ENCODE data around the gene NPLOC4.
"Not testable (repeated sequence)": the region's sequence is repeated elsewhere in the genome, so short reads cannot be mapped to it uniquely, and the experiment has no call there.

The NPLOC4 gene

DNA sequence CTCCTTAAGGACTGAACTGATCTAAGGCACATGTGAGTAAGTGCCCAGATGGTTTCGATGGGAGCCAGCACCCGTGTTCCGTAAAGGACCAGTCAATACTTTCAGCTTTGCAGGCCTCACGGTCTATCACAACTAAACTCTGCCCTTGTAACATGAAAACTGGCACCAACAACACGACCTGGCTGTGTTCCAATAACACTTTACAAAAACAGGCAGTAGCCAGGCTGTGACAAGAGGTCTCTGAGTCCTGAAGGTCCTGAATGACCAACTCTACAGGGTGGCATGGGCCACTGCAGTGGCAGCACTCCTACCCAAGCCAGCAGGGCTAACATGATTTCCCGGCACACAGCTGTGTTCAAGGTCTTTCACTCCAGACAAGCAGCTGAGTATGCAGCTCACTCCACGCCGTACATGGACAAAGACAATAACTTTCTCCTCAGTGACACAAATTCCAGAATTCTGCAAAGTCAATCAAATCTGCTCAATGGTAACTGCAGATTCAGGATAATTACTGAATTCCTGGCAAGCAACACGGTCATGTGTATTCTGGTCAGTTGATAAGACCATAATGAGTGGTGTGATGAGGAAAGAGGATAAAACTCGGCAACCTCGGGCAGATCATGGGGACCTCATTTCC lies 15.3 kb downstream of the NPLOC4 start:
- Histone ChIP-seq H3K27me3 (replicated peaks; ENCODE audit: control insufficient read depth, insufficient read depth, low read length) (no peaks in the 10 kb centered on the region), H3K4me3 (replicated peaks; ENCODE audit: low read depth, low read length) (no peak overlapping the region), H3K36me3 (ENCODE audit: control insufficient read depth, insufficient read depth, low read length) (peaks cover 20% of the 10 kb centered on the region)
- no peak for DNase-seq (ENCODE audit: extremely low read depth, insufficient read length)
- TF ChIP-seq, protein P1, sequence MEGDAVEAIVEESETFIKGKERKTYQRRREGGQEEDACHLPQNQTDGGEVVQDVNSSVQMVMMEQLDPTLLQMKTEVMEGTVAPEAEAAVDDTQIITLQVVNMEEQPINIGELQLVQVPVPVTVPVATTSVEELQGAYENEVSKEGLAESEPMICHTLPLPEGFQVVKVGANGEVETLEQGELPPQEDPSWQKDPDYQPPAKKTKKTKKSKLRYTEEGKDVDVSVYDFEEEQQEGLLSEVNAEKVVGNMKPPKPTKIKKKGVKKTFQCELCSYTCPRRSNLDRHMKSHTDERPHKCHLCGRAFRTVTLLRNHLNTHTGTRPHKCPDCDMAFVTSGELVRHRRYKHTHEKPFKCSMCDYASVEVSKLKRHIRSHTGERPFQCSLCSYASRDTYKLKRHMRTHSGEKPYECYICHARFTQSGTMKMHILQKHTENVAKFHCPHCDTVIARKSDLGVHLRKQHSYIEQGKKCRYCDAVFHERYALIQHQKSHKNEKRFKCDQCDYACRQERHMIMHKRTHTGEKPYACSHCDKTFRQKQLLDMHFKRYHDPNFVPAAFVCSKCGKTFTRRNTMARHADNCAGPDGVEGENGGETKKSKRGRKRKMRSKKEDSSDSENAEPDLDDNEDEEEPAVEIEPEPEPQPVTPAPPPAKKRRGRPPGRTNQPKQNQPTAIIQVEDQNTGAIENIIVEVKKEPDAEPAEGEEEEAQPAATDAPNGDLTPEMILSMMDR (IDR thresholded peaks at IDR 0.05; ENCODE audit: insufficient read depth, low read length, poor library complexity, severe bottlenecking), result no peak

DNA sequence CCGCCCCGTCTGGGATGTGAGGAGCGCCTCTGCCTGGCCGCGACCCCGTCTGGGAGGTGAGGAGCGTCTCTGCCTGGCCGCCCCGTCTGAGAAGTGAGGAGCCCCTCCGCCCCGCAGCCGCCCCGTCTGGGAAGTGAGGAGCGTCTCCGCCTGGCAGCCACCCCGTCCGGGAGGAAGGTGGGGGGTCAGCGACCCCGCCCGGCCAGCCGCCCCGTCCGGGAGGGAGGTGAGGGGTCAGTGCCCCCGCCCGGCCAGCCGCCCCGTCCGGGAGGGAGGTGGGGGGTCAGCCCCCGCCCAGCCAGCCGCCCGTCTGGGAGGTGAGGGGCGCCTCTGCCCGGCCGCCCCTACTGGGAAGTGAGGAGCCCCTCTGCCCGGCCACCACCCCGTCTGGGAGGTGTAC lies 18.6 kb downstream of the NPLOC4 start:
- H3K27me3 ChIP-seq (replicated peaks; ENCODE audit: control insufficient read depth, insufficient read depth, low read length); H3K4me3 ChIP-seq (replicated peaks; ENCODE audit: low read depth, low read length); DNase-seq (ENCODE audit: extremely low read depth, insufficient read length): not testable (repeated sequence)
- peaks cover 13% of the 10 kb centered on the region for H3K36me3 ChIP-seq (ENCODE audit: control insufficient read depth, insufficient read depth, low read length)

DNA sequence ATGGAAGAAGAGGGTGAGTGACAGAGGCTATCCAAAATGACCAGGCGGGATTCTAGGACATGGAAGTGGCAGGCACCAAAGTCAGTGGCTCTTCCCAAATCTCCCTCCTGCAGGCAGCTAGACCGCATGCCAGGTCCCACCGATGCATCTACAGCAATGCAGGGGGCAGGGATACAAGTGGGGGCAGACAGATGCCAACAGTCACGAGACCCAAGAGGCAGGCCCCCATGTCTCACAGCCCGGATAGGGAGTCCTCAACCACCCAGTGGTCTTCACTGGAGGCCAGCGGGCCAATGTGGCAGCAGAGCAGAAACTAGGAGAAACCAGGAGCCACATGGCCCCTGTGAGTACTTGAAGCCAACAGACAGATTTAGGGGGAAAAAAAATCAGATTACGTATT lies 20.0 kb downstream of the NPLOC4 start:
- peaks cover 18% of the 10 kb centered on the region for H3K36me3 ChIP-seq (ENCODE audit: control insufficient read depth, insufficient read depth, low read length)

DNA sequence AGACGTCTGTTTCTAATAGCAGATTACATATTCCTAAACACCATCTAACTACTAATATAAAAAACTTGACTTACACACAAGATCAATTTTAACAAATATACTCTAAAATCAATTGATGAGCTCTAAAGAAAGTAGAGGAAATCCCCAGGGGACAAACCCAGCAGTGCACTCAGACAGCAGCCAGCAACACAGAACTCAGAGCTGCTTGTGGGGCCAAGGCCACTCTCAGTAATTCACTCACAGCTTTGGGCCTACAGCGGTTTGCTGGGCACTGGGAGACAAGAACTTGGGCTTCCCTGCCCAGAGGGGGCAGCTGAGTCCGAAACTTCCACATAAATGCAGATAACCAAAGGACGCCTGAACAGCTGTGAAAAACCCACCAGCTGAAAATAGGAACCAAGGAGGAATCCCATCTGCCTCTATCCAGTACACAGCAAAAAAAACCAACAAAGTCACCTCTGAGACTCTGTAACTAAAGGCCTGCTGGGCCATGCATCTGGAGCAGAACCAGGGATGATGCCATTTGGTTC lies 21.4 kb downstream of the NPLOC4 start:
- Histone ChIP-seq H3K36me3 (ENCODE audit: control insufficient read depth, insufficient read depth, low read length) (peaks cover 11% of the 10 kb centered on the region), H3K4me3 (replicated peaks; ENCODE audit: low read depth, low read length) (no peak overlapping the region), H3K27me3 (replicated peaks; ENCODE audit: control insufficient read depth, insufficient read depth, low read length) (no peaks in the 10 kb centered on the region)
- TF ChIP-seq, protein P1 (IDR thresholded peaks at IDR 0.05; ENCODE audit: insufficient read depth, low read length, poor library complexity, severe bottlenecking), result no peak
- no peak for DNase-seq (ENCODE audit: extremely low read depth, insufficient read length)

More for the DNA sequence above, 20.0 kb downstream of the NPLOC4 start:
- H3K27me3 ChIP-seq (replicated peaks; ENCODE audit: control insufficient read depth, insufficient read depth, low read length), result no peaks in the 10 kb centered on the region
- H3K4me3 ChIP-seq (replicated peaks; ENCODE audit: low read depth, low read length), result no peak overlapping the region
- DNase-seq (ENCODE audit: extremely low read depth, insufficient read length), result no peak
- TF ChIP-seq, protein P1 (IDR thresholded peaks at IDR 0.05; ENCODE audit: insufficient read depth, low read length, poor library complexity, severe bottlenecking), result no peak

DNA sequence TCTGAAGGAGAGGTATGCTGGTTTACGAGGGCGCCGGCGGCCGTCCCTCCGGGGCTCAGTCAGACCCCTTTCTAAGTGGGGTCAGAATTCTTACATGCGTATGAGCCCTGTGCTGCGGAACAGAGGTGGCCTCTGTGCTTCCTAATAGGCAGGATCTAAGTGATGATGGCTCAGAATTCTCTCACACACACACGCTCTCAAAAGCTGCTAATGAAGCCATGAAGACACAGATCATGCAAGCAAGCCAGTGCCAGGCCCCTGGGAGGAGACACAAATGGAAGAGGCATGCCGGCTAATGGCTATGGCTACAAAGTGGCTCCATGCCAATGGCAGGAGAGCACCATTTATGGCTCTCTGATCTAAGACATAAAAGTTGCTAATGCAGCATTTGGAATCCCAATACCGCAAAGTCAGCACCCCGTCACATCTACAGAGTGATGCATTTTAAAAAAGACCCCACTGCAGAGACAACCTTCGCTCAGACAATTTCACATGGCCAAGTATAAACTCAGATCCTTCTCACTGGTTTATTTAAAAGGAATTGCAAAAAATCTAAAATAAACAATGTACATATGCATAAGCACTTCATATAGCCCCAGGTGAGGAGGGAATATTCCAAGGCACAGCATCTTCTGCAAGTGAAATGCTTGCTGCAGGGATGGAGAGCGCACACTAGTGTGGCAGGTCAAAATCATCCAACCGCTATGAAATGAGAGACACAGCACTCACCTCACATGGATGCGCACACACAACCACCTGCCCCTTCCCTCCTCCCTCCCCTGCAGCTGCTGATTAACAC lies 24.5 kb downstream of the NPLOC4 start:
- DNase-seq (ENCODE audit: extremely low read depth, insufficient read length), result no peak
- TF ChIP-seq, protein P1 (IDR thresholded peaks at IDR 0.05; ENCODE audit: insufficient read depth, low read length, poor library complexity, severe bottlenecking), result no peak
- no peaks in the 10 kb centered on the region for H3K27me3 ChIP-seq (replicated peaks; ENCODE audit: control insufficient read depth, insufficient read depth, low read length)
- H3K36me3 ChIP-seq (ENCODE audit: control insufficient read depth, insufficient read depth, low read length), result peaks cover 27% of the 10 kb centered on the region
- H3K4me3 ChIP-seq (replicated peaks; ENCODE audit: low read depth, low read length), result no peak overlapping the region

Measured in GM06990 (cell line).